ENCODE data around the gene SH2D7.
"Not testable (repeated sequence)": the region's sequence is repeated elsewhere in the genome, so short reads cannot be mapped to it uniquely, and the experiment has no call there.

The SH2D7 gene

GRCh38 chr15:78146425-78147154 is 54.2 kb downstream of the SH2D7 start:
- no peak for DNase-seq

GRCh38 chr15:78147566-78147965 is 55.2 kb downstream of the SH2D7 start:
- no peak for DNase-seq

GRCh38 chr15:78148392-78149067 is 56.2 kb downstream of the SH2D7 start:
- no peak for DNase-seq

GRCh38 chr15:78149068-78149804 is 56.9 kb downstream of the SH2D7 start, which contains the start of gene IDH3A:
IDH3A (plus strand) TSS chr15:78149362; CDS start chr15:78149404, 42 bp downstream.
- peak; percentile 99 for DNase-seq

- DNase-seq, result no peak
Observed at GRCh38 chr15:78149805-78150751, 57.7 kb downstream of the SH2D7 start.

GRCh38 chr15:78151075-78151474 is 58.7 kb downstream of the SH2D7 start:
- DNase-seq, result not testable (repeated sequence)

All from activated naive CD4-positive, alpha-beta T cell treated with Interleukin-2 at 50 U/mL for 16 hours (primary cell).